ENCODE data around the gene ZMYM4. TPM values are rescaled to one million over a fixed set of nuclear protein-coding genes. Genes with fewer than 3 reads are reported as not detected.
"Not testable (repeated sequence)": the region's sequence is repeated elsewhere in the genome, so short reads cannot be mapped to it uniquely, and the experiment has no call there.

ZMYM4 gene
- total RNA-seq, 1 donor from 2014 or later, result 38.9 TPM

DNA sequence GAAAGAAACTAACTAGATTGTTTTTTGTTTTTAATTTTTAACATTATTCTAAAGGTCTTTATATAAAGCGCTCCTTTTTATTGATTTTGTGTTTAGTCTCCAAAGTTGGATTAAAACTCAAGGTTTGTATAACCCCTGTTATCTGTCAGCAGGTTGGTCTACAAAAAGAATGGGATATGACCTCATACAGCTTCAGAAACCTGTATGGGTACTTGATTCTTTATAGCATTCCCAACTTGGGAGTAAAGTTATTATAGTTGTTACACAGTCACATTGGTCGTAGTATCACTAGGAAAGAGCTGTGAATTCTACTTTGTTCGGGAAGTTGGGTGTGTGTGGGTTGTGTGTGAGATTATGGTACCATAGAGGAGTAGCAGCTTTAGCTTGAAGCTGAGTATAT, 52.4 kb downstream of the ZMYM4 start:
- no peak for DNase-seq (ENCODE audit: extremely low read depth, low read depth, low spot score)

GRCh38 chr1:35324486-35324885, 56.0 kb downstream of the ZMYM4 start:
- DNase-seq (ENCODE audit: extremely low read depth, low read depth, low spot score), result no peak

DNA sequence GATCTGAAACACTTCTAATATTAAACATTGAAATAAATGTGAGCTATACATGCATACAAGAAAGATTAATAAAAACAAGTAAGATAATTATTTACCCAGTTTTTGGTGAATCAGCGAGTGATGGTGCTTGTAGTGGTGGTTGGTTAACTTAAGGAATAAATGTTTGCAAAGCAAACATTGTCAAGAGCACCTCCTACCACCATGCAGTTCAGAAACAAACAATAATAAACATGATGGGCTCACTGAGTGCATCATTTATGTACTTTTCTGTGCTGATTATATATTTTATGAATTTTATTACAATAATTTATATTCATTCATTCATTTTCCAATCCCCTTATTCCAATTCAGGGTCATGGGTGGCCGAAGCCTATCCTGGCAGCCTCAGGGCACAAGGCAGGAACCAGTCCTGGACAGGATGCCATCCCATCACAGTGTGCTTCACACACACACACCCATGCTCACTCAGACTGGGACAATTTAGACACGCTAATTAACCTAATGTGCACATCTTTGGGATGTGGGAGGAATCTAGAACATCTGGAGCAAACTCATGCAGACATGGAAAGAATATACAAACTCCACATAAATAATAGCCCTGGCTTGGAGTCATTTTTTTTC, 57.8 kb downstream of the ZMYM4 start:
- no peak for DNase-seq (ENCODE audit: extremely low read depth, low read depth, low spot score)

DNA sequence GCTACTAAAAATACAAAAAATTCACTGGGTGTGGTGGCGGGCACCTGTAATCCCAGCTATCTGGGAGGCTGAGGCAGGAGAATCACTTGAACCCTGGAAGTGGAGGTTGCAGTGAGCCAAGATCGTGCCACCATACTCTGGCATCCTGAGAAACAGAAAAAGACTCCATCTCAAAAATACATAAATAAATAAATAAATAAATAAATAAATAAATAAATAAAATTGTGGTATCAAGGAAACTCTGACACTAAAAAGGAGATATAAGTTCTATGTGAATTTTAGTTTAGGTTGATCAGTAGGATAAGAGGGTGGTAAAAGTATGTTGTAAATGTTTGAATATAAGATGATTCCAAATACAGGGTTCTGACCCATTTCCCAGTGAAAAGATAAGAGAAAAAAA, 63.1 kb downstream of the ZMYM4 start:
- not testable (repeated sequence) for DNase-seq (ENCODE audit: extremely low read depth, low read depth, low spot score)

GRCh38 chr1:35334485-35334884, 66.0 kb downstream of the ZMYM4 start:
- DNase-seq (ENCODE audit: extremely low read depth, low read depth, low spot score), result no peak

DNA sequence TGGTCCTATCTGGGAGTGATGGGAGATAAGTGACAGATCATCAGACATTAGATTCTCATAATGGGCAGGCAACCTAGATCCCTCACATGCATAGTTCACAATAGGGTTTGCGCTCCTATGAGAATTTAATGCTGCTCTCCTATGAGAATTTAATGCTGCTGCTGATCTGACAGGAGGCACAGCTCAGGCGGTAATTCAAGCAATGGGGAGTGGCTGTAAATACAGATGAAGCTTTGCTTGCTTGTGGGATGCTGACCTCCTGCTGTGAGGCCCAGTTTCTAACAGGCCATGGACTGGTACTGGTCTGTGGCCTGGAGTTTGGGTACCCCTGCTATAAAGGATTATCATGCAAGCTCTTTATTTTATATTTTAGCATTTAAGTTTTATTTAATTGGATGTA, 72.0 kb downstream of the ZMYM4 start:
- DNase-seq (ENCODE audit: extremely low read depth, low read depth, low spot score), result no peak

GRCh38 chr1:35345439-35345981, 77.0 kb downstream of the ZMYM4 start:
- DNase-seq (ENCODE audit: extremely low read depth, low read depth, low spot score), result no peak

DNA sequence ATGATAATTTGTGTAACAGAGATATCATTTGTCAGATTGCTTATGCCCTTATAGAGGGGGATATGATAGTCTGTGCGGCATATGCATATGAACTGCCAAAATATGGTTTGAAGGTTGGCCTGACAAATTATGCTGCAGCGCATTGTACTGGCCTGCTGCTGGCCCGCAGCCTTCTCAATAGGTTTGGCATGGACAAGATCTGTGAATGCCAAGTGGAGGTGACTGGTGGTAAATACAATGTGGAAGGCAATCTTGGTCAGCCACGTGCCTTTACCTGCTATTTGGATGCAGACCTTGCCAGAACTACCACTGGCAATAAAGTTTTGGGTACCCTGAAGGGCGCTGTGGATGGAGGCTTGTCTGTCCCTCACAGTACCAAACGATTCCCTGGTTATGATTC, 82.4 kb downstream of the ZMYM4 start:
- DNase-seq (ENCODE audit: extremely low read depth, low read depth, low spot score), result no peak

DNA sequence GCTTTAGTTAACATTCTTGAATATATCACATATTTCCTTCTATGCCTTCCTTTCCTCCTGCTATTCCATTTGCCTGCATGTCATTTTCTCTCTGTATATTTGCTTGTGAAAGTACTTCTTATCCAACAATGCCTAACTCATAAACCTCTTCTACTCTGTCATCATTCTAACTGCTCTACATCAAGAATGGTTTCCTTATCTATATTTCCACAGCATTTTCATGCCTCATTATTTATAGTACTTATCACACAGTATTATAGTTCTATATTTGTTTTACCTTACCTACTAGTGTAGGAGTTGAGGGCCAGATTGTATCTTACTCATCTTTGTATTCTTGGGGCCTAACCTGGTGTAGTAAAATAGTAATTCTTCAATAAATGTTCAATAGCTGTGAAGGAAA, 91.5 kb downstream of the ZMYM4 start:
- DNase-seq (ENCODE audit: extremely low read depth, low read depth, low spot score), result no peak

DNA sequence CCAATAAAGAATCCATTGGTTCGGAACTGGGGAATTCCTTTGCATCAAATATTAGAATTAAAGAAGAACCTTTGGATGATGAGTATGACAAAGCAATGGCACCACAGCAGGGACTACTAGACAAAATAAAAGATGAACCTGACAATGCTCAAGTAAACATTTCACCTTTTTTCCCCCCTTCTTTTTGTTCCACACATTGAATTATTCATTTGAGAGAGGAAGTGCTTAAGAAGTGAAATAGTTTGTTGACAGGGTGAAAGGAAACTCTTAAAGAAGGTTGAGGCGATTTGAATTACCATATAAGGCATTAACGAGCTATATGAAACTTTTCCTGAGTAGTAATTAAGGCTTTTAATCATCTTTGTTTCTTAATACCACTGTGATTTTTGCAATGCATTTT, 93.1 kb downstream of the ZMYM4 start:
- DNase-seq (ENCODE audit: extremely low read depth, low read depth, low spot score), result no peak

DNA sequence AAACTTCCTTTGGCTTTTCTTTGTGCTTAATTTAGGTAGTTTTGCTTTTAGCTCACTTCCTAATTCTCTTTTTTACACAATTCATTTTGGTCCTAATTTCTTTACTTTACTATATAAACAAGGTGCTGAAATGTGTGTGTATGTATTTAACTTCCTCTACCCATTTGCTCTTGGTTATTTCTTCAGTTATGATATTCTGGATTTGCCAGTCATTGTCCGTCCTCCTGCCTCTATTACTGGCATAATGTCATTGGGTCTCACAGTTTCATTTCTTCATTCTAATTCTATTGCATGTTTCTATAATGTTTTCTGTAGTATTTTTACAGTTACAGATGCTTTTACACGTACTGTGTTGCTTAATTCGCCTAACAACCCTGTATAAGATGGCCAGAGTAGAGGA, 96.2 kb downstream of the ZMYM4 start:
- DNase-seq (ENCODE audit: extremely low read depth, low read depth, low spot score), result no peak

DNA sequence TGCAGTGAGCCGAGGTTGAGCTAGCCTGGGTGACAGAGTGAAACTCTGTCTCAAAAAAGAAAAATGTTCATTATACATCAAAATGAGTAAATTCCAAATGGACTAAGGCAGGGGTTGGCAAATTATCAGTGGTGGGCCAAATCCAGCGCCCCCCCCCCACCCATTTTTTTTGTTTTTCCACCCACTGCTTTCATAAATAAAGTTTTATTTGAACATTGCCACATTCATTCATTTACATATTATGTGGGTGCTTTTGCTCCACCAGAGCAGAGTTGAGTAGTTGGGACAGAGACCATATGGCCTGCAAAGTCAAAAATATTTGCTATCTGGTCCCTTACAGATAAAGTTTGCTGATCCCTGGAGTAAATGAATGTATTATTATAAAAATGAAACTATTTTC, 99.4 kb downstream of the ZMYM4 start:
- no peak for DNase-seq (ENCODE audit: extremely low read depth, low read depth, low spot score)

- DNase-seq (ENCODE audit: extremely low read depth, low read depth, low spot score), result peak; percentile 73
Measured at GRCh38 chr1:35369922-35370671, 101.6 kb downstream of the ZMYM4 start.

DNA sequence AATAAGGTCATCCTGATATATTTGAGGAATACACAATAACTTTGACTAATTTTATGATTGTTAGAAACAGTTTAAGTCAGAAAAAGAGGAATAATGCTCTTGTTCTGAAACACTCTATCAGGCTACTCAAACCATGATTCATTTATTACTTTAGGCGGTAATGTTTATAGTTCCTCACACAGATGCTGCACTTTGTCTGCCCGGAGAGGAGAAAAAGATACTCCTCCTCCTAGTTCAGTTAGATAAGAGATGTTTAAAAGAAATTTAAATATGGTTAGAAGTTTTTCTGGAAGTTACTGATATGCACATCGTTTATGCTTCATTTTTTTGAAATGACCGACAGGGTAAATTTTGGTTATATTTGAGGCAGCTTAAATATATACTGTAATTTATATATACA, 103.0 kb downstream of the ZMYM4 start:
- no peak for DNase-seq (ENCODE audit: extremely low read depth, low read depth, low spot score)

- DNase-seq (ENCODE audit: extremely low read depth, low read depth, low spot score), result no peak
Measured at GRCh38 chr1:35377555-35377954, 109.0 kb downstream of the ZMYM4 start.

DNA sequence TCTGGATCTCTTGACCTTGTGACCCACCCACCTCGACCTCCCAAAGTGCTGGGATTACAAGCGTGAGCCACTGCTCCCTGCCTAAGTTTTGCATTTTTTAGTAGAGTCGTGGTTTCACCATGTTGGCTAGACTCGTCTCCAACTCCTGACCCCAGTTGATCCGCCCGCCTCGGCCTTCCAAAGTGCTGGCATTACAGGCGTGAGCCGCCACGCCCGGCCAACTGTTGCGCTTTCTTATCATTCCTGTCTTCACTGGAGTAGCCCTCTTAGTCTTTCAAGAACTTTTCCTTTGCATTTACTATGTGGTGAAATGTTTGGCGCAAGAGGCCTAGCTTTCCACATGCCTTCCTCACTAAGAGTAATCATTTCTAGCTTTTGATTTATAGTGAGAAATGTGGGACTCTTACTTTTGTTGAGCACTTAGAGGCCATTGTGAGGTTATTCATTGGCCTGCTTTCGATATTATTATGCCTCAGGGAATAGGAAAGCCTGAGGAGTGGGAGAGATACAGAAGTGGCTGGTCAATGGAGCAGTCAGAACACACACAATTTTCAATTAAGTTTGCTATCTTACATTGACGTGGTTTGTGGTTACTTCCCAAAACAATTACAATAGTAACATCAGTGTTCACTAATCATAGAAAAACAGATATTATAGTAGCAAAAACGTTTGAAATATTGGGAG, 111.0 kb downstream of the ZMYM4 start:
- DNase-seq (ENCODE audit: extremely low read depth, low read depth, low spot score), result no peak

GRCh38 chr1:35380111-35380510, 111.6 kb downstream of the ZMYM4 start:
- not testable (repeated sequence) for DNase-seq (ENCODE audit: extremely low read depth, low read depth, low spot score)

DNA sequence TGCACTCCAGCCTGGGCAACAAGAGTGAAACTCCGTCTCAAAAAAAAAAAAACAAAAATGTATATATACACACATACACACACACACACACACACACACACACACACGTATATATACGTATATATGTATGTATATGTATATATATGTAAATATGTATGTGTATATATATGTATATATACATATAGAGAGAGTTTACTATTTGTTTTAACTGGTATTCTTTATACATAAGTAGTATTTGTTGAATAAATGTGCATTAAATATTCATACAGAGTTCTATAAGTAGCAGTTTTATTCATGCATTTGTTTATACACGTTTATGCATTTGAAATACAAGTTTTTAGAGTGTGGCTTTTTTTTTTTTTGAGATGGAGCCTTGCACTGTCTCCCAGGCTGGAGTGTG, 113.6 kb downstream of the ZMYM4 start:
- DNase-seq (ENCODE audit: extremely low read depth, low read depth, low spot score), result no peak

DNA sequence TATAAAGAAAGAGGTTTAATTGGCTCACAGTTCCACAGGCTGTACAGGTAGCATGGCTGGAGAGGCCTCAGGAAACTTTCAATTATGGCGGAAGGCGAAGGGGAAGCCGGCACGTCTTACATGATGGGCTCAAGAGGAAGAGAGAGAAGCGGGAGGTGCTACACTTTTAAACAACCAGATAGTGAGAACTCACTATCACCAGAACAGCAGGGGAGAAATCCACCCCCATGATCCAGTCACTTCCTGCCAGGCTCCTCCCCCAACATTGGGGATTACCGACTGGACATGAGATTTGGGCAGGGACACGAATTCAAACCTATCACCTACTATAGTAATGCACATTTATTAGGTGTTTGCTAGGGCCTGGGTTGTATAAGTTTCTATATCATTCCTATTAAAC, 117.8 kb downstream of the ZMYM4 start:
- no peak for DNase-seq (ENCODE audit: extremely low read depth, low read depth, low spot score)

GRCh38 chr1:35386959-35387358, 118.5 kb downstream of the ZMYM4 start:
- no peak for DNase-seq (ENCODE audit: extremely low read depth, low read depth, low spot score)

DNA sequence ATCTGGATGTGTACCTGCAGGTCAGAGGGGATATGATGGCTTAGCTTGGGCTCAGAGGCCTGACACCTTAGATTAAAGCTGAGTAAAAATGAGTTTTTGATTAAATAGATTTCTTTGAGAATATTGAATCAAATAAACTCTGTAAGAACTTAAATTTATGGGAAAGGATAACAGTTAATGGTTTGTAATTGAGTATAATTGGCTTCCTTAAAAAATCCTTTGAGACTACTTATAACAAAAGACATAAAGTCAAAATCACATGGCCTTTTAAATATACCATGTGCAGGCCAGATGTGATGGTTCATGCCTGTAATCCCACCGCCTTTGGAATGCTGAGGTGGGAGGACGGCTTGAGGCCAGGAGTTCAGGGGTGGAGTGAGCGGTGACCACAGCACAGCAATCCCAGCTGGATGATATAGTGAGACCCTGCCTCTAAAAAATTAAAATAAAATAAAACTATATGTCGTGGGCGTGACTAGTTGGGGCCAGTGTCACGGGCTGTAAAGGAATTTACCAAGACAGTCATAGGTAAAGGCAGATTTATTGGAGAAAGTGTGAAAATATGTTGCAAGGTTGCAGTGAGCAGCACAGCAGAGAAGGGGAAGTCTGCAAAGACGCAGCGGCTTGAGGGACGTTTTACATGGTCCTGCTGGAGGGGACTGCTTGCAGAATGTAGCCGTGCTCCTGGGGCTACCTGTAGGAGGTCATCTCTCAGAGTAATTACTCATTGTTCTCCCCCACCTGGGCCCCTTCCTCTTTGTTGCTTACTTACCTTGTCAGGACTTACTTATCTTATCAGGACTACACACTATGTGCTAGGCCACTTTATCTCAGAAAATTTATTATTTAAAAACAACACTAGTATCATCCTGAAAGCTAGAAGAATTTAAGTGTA, 122.3 kb downstream of the ZMYM4 start:
- DNase-seq (ENCODE audit: extremely low read depth, low read depth, low spot score), result no peak
